Measurements from ENCODE around the gene ADAMTSL3.

DNA sequence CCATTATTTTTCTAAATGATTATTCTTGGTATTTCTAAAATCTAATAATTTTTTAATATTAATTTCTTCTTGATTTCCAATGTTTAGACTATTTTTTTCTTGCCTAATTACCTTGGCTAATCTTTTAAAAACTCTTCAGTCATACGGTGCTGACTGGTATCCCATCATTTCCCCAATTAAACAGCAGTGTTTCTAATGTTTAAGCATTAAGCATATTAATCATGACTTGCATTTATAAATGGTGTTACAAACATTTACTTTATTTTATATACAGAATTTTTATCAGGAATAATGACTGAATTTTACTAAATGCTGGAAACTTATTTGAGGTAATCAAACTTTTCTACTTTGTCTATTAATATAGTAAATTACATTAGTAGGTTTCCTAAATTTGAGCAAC lies 199.3 kb downstream of the ADAMTSL3 start:
- TF ChIP-seq, protein P1, sequence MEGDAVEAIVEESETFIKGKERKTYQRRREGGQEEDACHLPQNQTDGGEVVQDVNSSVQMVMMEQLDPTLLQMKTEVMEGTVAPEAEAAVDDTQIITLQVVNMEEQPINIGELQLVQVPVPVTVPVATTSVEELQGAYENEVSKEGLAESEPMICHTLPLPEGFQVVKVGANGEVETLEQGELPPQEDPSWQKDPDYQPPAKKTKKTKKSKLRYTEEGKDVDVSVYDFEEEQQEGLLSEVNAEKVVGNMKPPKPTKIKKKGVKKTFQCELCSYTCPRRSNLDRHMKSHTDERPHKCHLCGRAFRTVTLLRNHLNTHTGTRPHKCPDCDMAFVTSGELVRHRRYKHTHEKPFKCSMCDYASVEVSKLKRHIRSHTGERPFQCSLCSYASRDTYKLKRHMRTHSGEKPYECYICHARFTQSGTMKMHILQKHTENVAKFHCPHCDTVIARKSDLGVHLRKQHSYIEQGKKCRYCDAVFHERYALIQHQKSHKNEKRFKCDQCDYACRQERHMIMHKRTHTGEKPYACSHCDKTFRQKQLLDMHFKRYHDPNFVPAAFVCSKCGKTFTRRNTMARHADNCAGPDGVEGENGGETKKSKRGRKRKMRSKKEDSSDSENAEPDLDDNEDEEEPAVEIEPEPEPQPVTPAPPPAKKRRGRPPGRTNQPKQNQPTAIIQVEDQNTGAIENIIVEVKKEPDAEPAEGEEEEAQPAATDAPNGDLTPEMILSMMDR (conservative IDR thresholded peaks at IDR 0.05; ENCODE audit: low read length): no peak
- no peak for TF ChIP-seq EZH2phosphoT487 (IDR thresholded peaks at IDR 0.05; ENCODE audit: borderline replicate concordance)
